ENCODE measurements around the gene RGMA. TPM values are rescaled to one million over a fixed set of nuclear protein-coding genes. Genes with fewer than 3 reads are reported as not detected.

RGMA gene
- total and polyA plus RNA-seq, 2 of the 8 experiments (the other 6 are each of a cell fraction or from before 2014, with no cell fraction given) = 19.9 to 39.8 TPM

DNA sequence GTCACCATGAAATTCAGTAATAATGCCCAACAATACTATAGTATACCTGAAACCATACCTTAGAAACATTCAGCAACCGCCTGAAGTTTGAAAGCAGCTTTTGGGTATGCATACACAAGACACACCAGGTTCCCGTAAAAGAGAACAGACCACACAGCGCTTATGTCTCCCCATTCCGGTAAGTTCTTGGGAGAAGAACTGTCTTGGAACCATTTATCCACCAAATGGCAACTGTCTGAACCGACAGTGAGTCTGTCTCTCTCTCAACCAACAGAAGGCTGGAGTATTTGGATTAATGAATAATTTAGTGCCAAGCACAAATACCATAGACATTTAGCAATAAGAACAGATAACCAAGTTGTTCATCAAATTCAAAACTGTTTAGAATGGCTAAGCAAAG is 7.6 kb downstream of the RGMA start:
- Histone ChIP-seq H2BK12ac (ENCODE audit: low read depth, low read length) (no peak overlapping the region), H3K23me2 (ENCODE audit: low read depth, low read length) (no peaks in the 10 kb centered on the region), H2BK20ac (ENCODE audit: low read length) (no peak overlapping the region), H3K18ac (ENCODE audit: extremely low read depth, low read length) (no peak overlapping the region), H3K4me3 (ENCODE audit: extremely low read depth in 1 of 4, insufficient read depth in 2 of 4, low read depth in 3 of 4, low read length in 4 of 4) (no peak overlapping the region), H3K27ac (ENCODE audit: low read depth, low read length) (no peak overlapping the region), H3K14ac (ENCODE audit: insufficient read length) (no peak overlapping the region), H2AK5ac (ENCODE audit: low read depth, low read length) (no peak overlapping the region), H3K36me3 (ENCODE audit: control insufficient read depth in 2 of 4, insufficient read depth in 4 of 4, low read length in 3 of 4) (no peaks in the 10 kb centered on the region; a peak in 1 of 8 replicates), H2BK120ac (replicated peaks; ENCODE audit: low read depth, low read length) (no peak overlapping the region), H3K27me3 (replicated peaks in 1 of 4; ENCODE audit: control insufficient read depth in 3 of 4, extremely low read depth in 1 of 4, insufficient read depth in 3 of 4, low read length in 3 of 4) (no peaks in the 10 kb centered on the region; a peak in 2 of 7 replicates), H4K5ac (ENCODE audit: insufficient read length, low read depth, low read length) (no peak overlapping the region), H3K9me3 (ENCODE audit: insufficient read depth in 2 of 2, low read depth in 1 of 2, low read length in 1 of 2) (no peaks in the 10 kb centered on the region), H3K79me1 (ENCODE audit: low read depth, low read length) (peaks cover 3% of the 10 kb centered on the region; the same call in 1 of the 2 replicates), H2BK15ac (ENCODE audit: low read length) (no peak overlapping the region), H4K20me1 (replicated peaks in 1 of 2; ENCODE audit: control insufficient read depth in 1 of 2, insufficient read depth in 2 of 2, low read length in 2 of 2) (peaks cover 0 to 4% of the 10 kb centered on the region in 2 experiments), H3K56ac (replicated peaks; ENCODE audit: insufficient read length, low read depth, low read length) (no peak overlapping the region), H3K23ac (ENCODE audit: insufficient read length) (no peak overlapping the region), H2AFZ (ENCODE audit: low read length) (no peak overlapping the region), H3K79me2 (ENCODE audit: control insufficient read depth in 1 of 2, insufficient read depth in 2 of 2, low read length in 2 of 2) (peaks cover 0 to 32% of the 10 kb centered on the region in 2 experiments; a peak in 3 of 4 replicates), H3K4ac (replicated peaks; ENCODE audit: insufficient read length, low read depth, low read length) (no peak overlapping the region), H3K4me1 (replicated peaks in 1 of 4; ENCODE audit: control insufficient read depth in 3 of 4, insufficient read depth in 4 of 4, low read length in 3 of 4) (peaks cover 0 to 2% (median 0%) of the 10 kb centered on the region in 4 experiments; a peak in 2 of 7 replicates), H2BK5ac (ENCODE audit: low read depth, low read length) (no peak overlapping the region), H4K8ac (ENCODE audit: extremely low read depth, insufficient read depth, low read length) (no peak overlapping the region), H3K4me2 (ENCODE audit: insufficient read depth in 1 of 2, low read depth in 2 of 2, low read length in 2 of 2) (no peak overlapping the region), H3K9ac (replicated peaks in 1 of 4; ENCODE audit: extremely low read depth in 1 of 4, low read depth in 3 of 4, low read length in 3 of 4) (no peak overlapping the region), H4K91ac (replicated peaks; ENCODE audit: insufficient read length, low read length) (no peak overlapping the region)
- 91% methylated on average over 5 of the region's 5 CpGs; no CpG with 5 or more reads in 1 of the 2 experiments for WGBS, 2 experiments (ENCODE audit: extremely low coverage in 1 of 2, insufficient coverage in 1 of 2, insufficient read length in 1 of 2, insufficient replicate concordance in 2 of 2, low coverage in 1 of 2, low lambda C conversion rate in 2 of 2, missing lambda C conversion rate in 1 of 2)
- no peak for TF ChIP-seq KDM5A (IDR thresholded peaks at IDR 0.05; ENCODE audit: low read length)
- no peak for TF ChIP-seq POU5F1 (IDR thresholded peaks at IDR 0.05; ENCODE audit: low read depth, low read length)
- no peak for TF ChIP-seq SP1 (IDR thresholded peaks at IDR 0.05; ENCODE audit: low read depth, low read length)
- TF ChIP-seq, protein P1, sequence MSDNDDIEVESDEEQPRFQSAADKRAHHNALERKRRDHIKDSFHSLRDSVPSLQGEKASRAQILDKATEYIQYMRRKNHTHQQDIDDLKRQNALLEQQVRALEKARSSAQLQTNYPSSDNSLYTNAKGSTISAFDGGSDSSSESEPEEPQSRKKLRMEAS (IDR thresholded peaks at IDR 0.05) = no peak
- no peak for TF ChIP-seq TAF1 (IDR thresholded peaks at IDR 0.05; ENCODE audit: low read depth, low read length)
- no peak for TF ChIP-seq CREB1 (IDR thresholded peaks at IDR 0.05)
- no peak for TF ChIP-seq CEBPB (IDR thresholded peaks at IDR 0.05; ENCODE audit: low read depth, low read length)
- TF ChIP-seq BACH1 (IDR thresholded peaks at IDR 0.05; ENCODE audit: low read length) = no peak
- no peak for TF ChIP-seq CBX8 (IDR thresholded peaks at IDR 0.05; ENCODE audit: borderline replicate concordance, low read depth, low read length)
- FAIRE-seq = no peak
- no peak for DNase-seq (ENCODE audit: low read depth in 1 of 2, low spot score in 2 of 2)
- ChIA-PET POLR2A (ENCODE audit: partially characterized antibody) (no interaction called here), CTCF (ENCODE audit: partially characterized antibody) (interaction anchor here (0.6 to 1.5 kb wide), 3 partner anchors 9 to 909 kb away, joined by 3 read pairs; no protein-coding TSS in a partner anchor)

All from H1 (cell line).